ENCODE results near the gene CBLIF.

DNA sequence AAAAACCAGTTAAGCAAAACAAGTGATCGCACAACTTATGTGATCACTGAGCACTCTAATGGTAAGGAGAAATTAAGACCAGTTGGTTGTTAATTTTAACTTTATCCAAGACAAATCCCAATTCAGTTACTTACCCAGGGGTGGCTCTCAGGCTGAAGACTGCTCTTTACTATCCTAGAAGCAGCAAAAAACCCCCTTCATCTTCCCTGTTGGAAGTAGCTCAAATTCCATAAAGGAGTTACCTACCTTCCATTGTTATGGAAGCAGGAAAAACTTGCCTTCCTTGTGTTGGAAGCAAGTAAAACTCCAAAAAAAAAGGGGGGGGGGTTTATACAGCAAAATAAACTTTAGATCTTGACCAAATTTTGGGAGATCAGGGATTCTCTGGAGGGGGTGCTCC, 29.5 kb downstream of the CBLIF start:
- TF ChIP-seq, protein P1, sequence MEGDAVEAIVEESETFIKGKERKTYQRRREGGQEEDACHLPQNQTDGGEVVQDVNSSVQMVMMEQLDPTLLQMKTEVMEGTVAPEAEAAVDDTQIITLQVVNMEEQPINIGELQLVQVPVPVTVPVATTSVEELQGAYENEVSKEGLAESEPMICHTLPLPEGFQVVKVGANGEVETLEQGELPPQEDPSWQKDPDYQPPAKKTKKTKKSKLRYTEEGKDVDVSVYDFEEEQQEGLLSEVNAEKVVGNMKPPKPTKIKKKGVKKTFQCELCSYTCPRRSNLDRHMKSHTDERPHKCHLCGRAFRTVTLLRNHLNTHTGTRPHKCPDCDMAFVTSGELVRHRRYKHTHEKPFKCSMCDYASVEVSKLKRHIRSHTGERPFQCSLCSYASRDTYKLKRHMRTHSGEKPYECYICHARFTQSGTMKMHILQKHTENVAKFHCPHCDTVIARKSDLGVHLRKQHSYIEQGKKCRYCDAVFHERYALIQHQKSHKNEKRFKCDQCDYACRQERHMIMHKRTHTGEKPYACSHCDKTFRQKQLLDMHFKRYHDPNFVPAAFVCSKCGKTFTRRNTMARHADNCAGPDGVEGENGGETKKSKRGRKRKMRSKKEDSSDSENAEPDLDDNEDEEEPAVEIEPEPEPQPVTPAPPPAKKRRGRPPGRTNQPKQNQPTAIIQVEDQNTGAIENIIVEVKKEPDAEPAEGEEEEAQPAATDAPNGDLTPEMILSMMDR (conservative IDR thresholded peaks at IDR 0.05 in 1 of 2, IDR thresholded peaks at IDR 0.05 in 1 of 2; ENCODE audit: low read depth in 1 of 2, low read length in 2 of 2) = no peak
- TF ChIP-seq EZH2 (IDR thresholded peaks at IDR 0.05; ENCODE audit: low read length, missing control alignments) = no peak
